H9 (cell line): ENCODE measurements around the gene MED20. TPM values are rescaled to one million over a fixed set of nuclear protein-coding genes. Genes with fewer than 3 reads are reported as not detected.

Experiments used
- DNase-seq: peaks from one replicate; pipeline ENCODE4 v3.0.0-alpha.2; 2017
- H2AFZ ChIP-seq: one replicate; pipeline ENCODE4 v1.6.1; 2013; ENCODE audit warnings: mild to moderate bottlenecking, low read length, control low read depth, moderate library complexity
- H2AK5ac ChIP-seq: 2 replicates; pipeline ENCODE4 v1.6.1; 2013; ENCODE audit warnings: low read length, control low read depth, mixed read lengths; ENCODE audit not compliant: insufficient read length
- H2BK120ac ChIP-seq: one replicate; pipeline ENCODE4 v1.6.1; 2013; ENCODE audit warnings: low read depth, mild to moderate bottlenecking, low read length, control low read depth, inconsistent platforms; ENCODE audit not compliant: poor library complexity, severe bottlenecking
- H2BK12ac ChIP-seq: 2 replicates; pipeline ENCODE4 v1.6.1; 2013; ENCODE audit warnings: low read length, control low read depth, mixed read lengths, low read depth; ENCODE audit not compliant: insufficient read length
- H2BK15ac ChIP-seq: 2 replicates; pipeline ENCODE4 v1.6.1; 2013; ENCODE audit warnings: low read depth, low read length, control low read depth
- H2BK20ac ChIP-seq: one replicate; pipeline ENCODE4 v1.6.1; 2013; ENCODE audit warnings: low read depth, mild to moderate bottlenecking, low read length, control low read depth, inconsistent platforms; ENCODE audit not compliant: poor library complexity, severe bottlenecking
- H2BK5ac ChIP-seq: 2 replicates; pipeline ENCODE4 v1.6.1; 2013; ENCODE audit warnings: low read length, control low read depth, mixed read lengths; ENCODE audit not compliant: insufficient read length
- H3K14ac ChIP-seq: 2 replicates; pipeline ENCODE4 v1.6.1; 2013; ENCODE audit warnings: low read length, control low read depth; ENCODE audit not compliant: insufficient read depth
- H3K18ac ChIP-seq: 2 replicates; pipeline ENCODE4 v1.6.1; 2013; ENCODE audit warnings: low read depth, mild to moderate bottlenecking, mixed read lengths, low read length, control low read depth; ENCODE audit not compliant: insufficient read length
- H3K23ac ChIP-seq: 2 replicates; pipeline ENCODE4 v1.6.1; 2013; ENCODE audit warnings: low read length, control low read depth, mixed read lengths, low read depth; ENCODE audit not compliant: insufficient read length
- H3K23me2 ChIP-seq: 2 replicates; pipeline ENCODE4 v1.6.1; 2013; ENCODE audit warnings: low read depth, mild to moderate bottlenecking, mixed read lengths, low read length, control low read depth; ENCODE audit not compliant: insufficient read length, poor library complexity, severe bottlenecking
- H3K27ac ChIP-seq: 2 replicates; pipeline ENCODE4 v1.5.1; 2013; ENCODE audit warnings: low read length, control low read depth, mixed read lengths, low read depth; ENCODE audit not compliant: insufficient read length
- H3K27me3 ChIP-seq: 2 replicates; pipeline ENCODE4 v1.6.1; 2013; ENCODE audit warnings: low read length, control low read depth, inconsistent platforms; ENCODE audit not compliant: insufficient read depth
- H3K4ac ChIP-seq: 2 replicates; pipeline ENCODE4 v1.6.1; 2013; ENCODE audit warnings: low read depth, mild to moderate bottlenecking, control low read depth, inconsistent platforms, low read length, moderate library complexity
- H3K4me1 ChIP-seq: 2 replicates; pipeline ENCODE4 v1.6.1; 2013; ENCODE audit warnings: low read length, control low read depth, inconsistent platforms; ENCODE audit not compliant: insufficient read depth
- H3K4me2 ChIP-seq: 2 replicates; pipeline ENCODE4 v1.6.1; 2013; ENCODE audit warnings: low read length, control low read depth, mixed read lengths; ENCODE audit not compliant: insufficient read length, insufficient read depth
- H3K56ac ChIP-seq: 2 replicates; pipeline ENCODE4 v1.6.1; 2013; ENCODE audit warnings: low read depth, mild to moderate bottlenecking, mixed read lengths, low read length, control low read depth; ENCODE audit not compliant: insufficient read length
- H3K79me1 ChIP-seq: 2 replicates; pipeline ENCODE4 v1.6.1; 2013; ENCODE audit warnings: low read depth, mild to moderate bottlenecking, moderate library complexity, low read length, control low read depth, inconsistent platforms; ENCODE audit not compliant: insufficient read depth, poor library complexity, severe bottlenecking
- H3K79me2 ChIP-seq: 2 replicates; pipeline ENCODE4 v1.6.1; 2013; ENCODE audit warnings: low read length, control low read depth, inconsistent platforms; ENCODE audit not compliant: insufficient read depth
- H3K9ac ChIP-seq: 2 replicates; pipeline ENCODE4 v1.6.1; 2013; ENCODE audit warnings: low read length, control low read depth, mixed read lengths; ENCODE audit not compliant: insufficient read length; ENCODE audit errors: extremely low read depth
- H3K9me3 ChIP-seq: one replicate; pipeline ENCODE4 v1.6.1; 2013; ENCODE audit warnings: low read depth, low read length, inconsistent platforms; ENCODE audit not compliant: control insufficient read depth
- H3T11ph ChIP-seq: one replicate; pipeline ENCODE4 v1.6.1; 2013; ENCODE audit warnings: mild to moderate bottlenecking, low read length, control low read depth, inconsistent platforms
- H4K20me1 ChIP-seq: one replicate; pipeline ENCODE4 v1.6.1; 2013; ENCODE audit not compliant: control insufficient read depth, insufficient read length, insufficient read depth
- H4K5ac ChIP-seq: 2 replicates; pipeline ENCODE4 v1.6.1; 2013; ENCODE audit warnings: low read depth, mild to moderate bottlenecking, mixed read lengths, low read length, control low read depth; ENCODE audit not compliant: insufficient read length
- H4K8ac ChIP-seq: replicated peaks from 2 replicates; pipeline ENCODE4 v1.6.1; 2013; ENCODE audit warnings: low read length, control low read depth, mixed read lengths, low read depth; ENCODE audit not compliant: insufficient read length
- H4K91ac ChIP-seq: 2 replicates; pipeline ENCODE4 v1.6.1; 2013; ENCODE audit warnings: low read depth, mild to moderate bottlenecking, moderate library complexity, mixed read lengths, low read length, control low read depth; ENCODE audit not compliant: insufficient read length
- H3K27ac Mint-ChIP-seq, 3 experiments: 2 replicates in 2 of 3; 3 replicates in 1 of 3; pipeline ENCODE4 v1.8.0; 2020 to 2021; ENCODE audit warnings: mixed read lengths in 3 of 3, mild to moderate bottlenecking in 1 of 3, moderate library complexity in 1 of 3
- H3K27me3 Mint-ChIP-seq: 2 replicates; pipeline ENCODE4 v1.8.0; 2021; ENCODE audit warnings: low read depth, mild to moderate bottlenecking, moderate library complexity, mixed read lengths
- H3K36me3 Mint-ChIP-seq, 3 experiments: 2 replicates in 2 of 3; 3 replicates in 1 of 3; pipeline ENCODE4 v1.8.0; 2020 to 2021; ENCODE audit warnings: low read depth in 3 of 3, mixed read lengths in 3 of 3; ENCODE audit not compliant: insufficient read depth in 1 of 3
- H3K4me1 Mint-ChIP-seq, 2 experiments: 2 replicates each; pipeline ENCODE4 v1.8.0; 2020; ENCODE audit warnings: mixed read lengths in 2 of 2
- H3K4me3 Mint-ChIP-seq, 2 experiments: 2 replicates in 1 of 2; 3 replicates in 1 of 2; pipeline ENCODE4 v1.8.0; 2020 to 2021; ENCODE audit warnings: mild to moderate bottlenecking in 2 of 2, mixed read lengths in 2 of 2, moderate library complexity in 1 of 2
- H3K9me3 Mint-ChIP-seq, 2 experiments: 2 replicates in 1 of 2; 3 replicates in 1 of 2; pipeline ENCODE4 v1.8.0; 2020; ENCODE audit warnings: mild to moderate bottlenecking in 2 of 2, mixed read lengths in 2 of 2, moderate library complexity in 1 of 2
- CTCF ChIP-seq: fragments of 200-600 bp; sonication (generic); conservative IDR thresholded peaks from 3 replicates; pipeline ENCODE4 v1.8.0; 2021; ENCODE audit warnings: antibody characterized with exemption, mild to moderate bottlenecking
- WGBS: extraction: QIAGEN DNeasy Blood & Tissue Kit; methylation state at CpG from one replicate; pipeline ENCODE4 v1.1.7; 2013; ENCODE audit warnings: missing lambda C conversion rate, low lambda C conversion rate, mixed read lengths; ENCODE audit not compliant: insufficient read length; ENCODE audit errors: extremely low coverage; 5-methylcytosine and 5-hydroxymethylcytosine counted together
- total RNA-seq: library from RNA; stranded (reverse); gene quantifications from 2 replicates; pipeline ENCODE4 v1.2.1, GENCODE V29; 2021

Gene MED20
- total RNA-seq, 1 experiment from 2014 or later = 28.9 TPM

GRCh38 chr6:41965429-41966213, 44.7 kb upstream of the MED20 start:
- no peaks in the 10 kb centered on the region for H3K27me3 ChIP-seq
- Mint-ChIP-seq H3K27me3 (peaks cover 1% of the 10 kb centered on the region), H3K4me3 (peak overlapping the region; percentile 6 to 13; a peak in 3 of 5 replicates), H3K4me1 (peaks cover 51 to 52% of the 10 kb centered on the region in 2 experiments), H3K36me3 (no peaks in the 10 kb centered on the region; a peak in 1 of 7 replicates), H3K9me3 (no peaks in the 10 kb centered on the region), H3K27ac (peak overlapping the region; percentile 97 to 99 (median 98))
- DNase-seq = peak; percentile 93
- H3K79me1 ChIP-seq = no peaks in the 10 kb centered on the region
- TF ChIP-seq CTCF = no peak; the same call in 2 of the 3 replicates
- peak overlapping the region; percentile 80 for H3K14ac ChIP-seq
- peak overlapping the region; percentile 70 for H3K4me2 ChIP-seq
- H3K79me2 ChIP-seq = no peaks in the 10 kb centered on the region
- H2BK12ac ChIP-seq = peak overlapping the region; percentile 71
- H3K27ac ChIP-seq = peak overlapping the region; percentile 96
- H4K8ac ChIP-seq = peak overlapping the region; percentile 63
- H3K4me1 ChIP-seq = peaks cover 17% of the 10 kb centered on the region; the same call in 1 of the 2 replicates
- H2BK15ac ChIP-seq = no peak overlapping the region
- peak overlapping the region; percentile 3 for H3T11ph ChIP-seq
- no peaks in the 10 kb centered on the region for H4K20me1 ChIP-seq
- no peaks in the 10 kb centered on the region for H3K9me3 ChIP-seq
- H4K91ac ChIP-seq = no peak overlapping the region
- H3K23me2 ChIP-seq = peaks cover 3% of the 10 kb centered on the region
- no peak overlapping the region for H2AFZ ChIP-seq
- H3K56ac ChIP-seq = no peak overlapping the region
- no peak overlapping the region for H2BK20ac ChIP-seq
- H2BK120ac ChIP-seq = no peak overlapping the region
- H3K23ac ChIP-seq = no peak overlapping the region
- peak overlapping the region; percentile 18 for H4K5ac ChIP-seq
- no peak overlapping the region for H3K4ac ChIP-seq
- H3K18ac ChIP-seq = peak overlapping the region; percentile 76
- peak overlapping the region; percentile 83 for H2AK5ac ChIP-seq
- H2BK5ac ChIP-seq = no peak overlapping the region
- H3K9ac ChIP-seq = peak overlapping the region; percentile 39
- no CpG with 5 or more reads among the region's 11 CpGs for WGBS
